HG03175 (cell line): ENCODE data around the gene SLC38A11.

Source experiments
- ATAC-seq: cut with Tn5 transposase; IDR thresholded peaks from one replicate; pipeline ENCODE4 v1.9.1; 2021; ENCODE audit warnings: mild to moderate bottlenecking, moderate library complexity; ENCODE audit not compliant: unreplicated experiment

Gene SLC38A11

GRCh38 chr2:164972216-164972615 is 16.9 kb upstream of the SLC38A11 start:
- ATAC-seq = no peak

DNA sequence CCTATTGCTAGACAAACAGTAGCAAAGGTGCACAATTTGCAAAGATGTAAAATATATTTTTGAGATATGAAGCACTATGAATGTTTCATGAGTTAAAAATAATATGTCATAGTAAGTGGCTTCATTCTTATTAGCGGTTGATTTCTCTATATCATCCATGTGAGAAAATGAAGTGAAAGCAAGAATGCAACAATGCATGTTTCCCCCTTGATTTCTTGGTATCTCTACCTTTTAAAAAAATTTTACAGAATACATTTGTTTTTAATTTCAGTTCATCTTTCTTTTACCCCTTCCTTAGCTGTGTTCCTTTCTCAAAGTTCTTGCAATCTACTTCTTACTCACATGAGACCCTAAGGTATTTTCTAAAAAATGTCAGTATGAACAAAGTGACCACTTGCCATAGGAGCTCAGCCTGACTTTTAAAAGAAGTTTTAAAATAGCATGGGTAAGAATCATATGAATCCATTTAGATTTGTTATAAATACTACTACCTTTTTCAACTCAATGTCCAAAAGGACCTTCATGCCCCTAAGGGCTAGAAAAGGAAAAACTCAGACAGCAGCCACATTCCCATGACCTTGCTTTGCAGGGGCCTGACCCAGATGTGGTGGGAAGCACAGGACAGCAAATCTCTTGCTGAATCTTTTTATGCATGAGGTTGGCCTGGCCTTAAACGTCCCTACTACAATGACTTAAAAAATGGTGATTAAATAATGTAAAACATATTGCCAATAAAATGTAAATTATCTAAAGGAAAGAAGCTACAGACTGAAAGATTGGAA is 14.8 kb upstream of the SLC38A11 start:
- no peak for ATAC-seq

DNA sequence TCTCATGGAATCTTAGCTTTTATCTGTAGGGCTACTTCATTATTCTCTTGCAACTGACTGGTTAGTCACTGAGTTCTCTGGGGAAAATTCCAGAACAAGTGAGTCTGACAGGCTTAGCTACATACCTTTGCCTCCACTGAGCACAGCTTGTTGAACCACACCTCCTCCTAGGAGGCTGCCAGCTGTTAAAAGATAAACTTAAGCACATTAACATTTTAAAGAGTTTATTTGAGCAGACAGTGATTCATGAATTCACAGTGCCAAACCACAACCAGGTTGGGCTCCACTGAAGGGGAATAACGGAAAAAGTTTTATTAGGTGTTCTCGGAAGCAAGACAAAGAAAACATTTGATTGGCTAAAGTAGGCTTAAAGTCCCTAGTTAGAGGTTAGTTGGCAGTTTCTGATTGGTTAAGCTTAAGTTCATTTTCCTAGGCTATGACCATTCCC is 12.5 kb upstream of the SLC38A11 start:
- no peak for ATAC-seq

DNA sequence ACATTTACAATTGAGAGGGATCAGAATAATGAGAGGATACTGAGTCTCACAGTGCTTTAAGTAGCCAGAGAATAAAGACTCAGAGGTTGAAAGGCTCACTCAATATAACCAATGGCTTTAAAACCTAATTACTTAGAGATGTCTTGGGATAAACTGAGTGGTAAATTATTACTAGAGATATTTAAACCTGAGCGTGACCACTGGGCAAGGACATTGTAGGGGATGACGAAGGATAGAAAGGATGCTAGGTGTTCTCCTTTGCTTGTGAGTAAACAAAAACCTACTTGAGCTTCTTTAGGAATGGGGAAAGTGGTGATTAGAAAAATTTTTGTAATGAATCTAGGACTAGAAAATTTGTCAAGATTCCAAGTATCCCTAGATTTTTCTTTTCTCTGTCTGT is 12.0 kb upstream of the SLC38A11 start:
- ATAC-seq = no peak

- ATAC-seq = no peak
Measured at GRCh38 chr2:164964700-164965099, 9.4 kb upstream of the SLC38A11 start.

DNA sequence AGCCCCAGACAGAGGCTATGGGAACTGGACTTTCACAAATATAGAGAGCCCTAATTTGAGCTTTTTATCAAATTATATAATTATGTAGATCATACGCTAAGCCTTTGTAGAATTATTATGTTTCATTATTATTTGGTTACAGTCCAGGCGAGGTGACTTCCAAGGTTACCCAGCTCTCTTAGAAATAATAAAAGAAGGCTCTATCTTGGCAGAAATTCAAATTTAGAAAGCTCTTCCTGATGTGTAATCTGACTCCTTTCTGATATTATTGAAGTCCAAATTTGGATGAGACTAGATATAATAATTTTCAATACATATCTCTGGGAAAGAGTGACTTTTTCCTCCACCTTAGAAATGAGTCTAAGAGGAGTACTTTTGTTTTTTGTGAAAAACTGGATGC is 4.8 kb upstream of the SLC38A11 start:
- no peak for ATAC-seq

DNA sequence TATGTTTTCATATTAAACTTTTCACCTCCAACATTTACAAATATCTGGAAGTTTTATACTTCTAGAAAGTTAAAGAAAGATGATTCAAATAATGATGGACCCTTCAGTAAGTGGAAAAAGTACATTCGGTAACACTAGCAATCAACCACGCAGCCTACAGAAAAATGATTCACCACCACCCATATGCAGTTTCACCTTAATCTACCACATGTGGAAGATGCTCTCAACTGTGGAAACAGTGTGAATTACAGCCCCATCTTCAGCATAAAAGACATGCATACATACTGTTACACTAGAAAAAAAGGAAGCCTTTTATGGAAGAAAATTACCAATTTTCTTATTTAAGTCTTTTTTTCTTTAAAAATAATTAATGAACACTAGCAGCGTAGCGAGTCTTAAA is 1.1 kb downstream of the SLC38A11 start:
- no peak for ATAC-seq

GRCh38 chr2:164953279-164953678 is 2.0 kb downstream of the SLC38A11 start:
- ATAC-seq = no peak

- ATAC-seq = no peak
Measured at GRCh38 chr2:164952057-164952702, 3.1 kb downstream of the SLC38A11 start.

DNA sequence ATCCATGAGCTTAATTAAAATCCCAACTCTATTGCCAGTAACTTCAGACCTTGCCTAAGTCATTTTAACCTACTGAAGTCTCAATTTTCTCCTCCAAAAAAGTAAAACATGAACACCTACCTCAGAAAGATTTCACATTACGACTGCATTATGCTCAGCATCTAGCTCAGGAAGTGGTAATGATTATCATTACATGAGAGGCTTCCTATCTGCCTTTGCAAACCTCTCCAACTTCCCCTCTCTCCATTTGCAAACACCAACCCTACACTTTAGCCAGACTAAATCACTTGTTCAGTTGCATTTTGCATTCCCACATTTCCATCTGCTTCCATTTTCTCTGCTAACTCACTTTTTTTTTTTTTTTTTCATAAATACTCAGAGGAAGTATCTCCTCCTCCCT is 6.8 kb downstream of the SLC38A11 start:
- no peak for ATAC-seq

DNA sequence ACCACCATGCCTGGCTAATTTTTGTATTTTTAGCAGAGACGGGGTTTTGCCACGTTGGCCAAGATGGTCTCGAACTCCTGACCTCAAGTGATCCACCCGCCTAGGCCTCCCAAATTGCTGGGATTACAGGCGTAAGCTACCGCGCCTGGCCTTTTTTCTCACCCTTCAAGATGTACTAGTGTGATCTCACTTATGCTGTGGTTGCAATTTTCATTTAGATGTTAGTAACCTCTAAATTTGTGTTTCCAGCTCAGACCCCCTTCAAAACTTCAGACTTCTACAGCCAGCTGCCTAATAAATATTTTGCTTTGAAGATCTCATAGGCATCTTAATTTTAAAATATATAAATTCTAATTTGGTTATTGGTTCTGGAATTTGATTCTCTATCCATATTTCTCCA is 8.0 kb downstream of the SLC38A11 start:
- no peak for ATAC-seq

GRCh38 chr2:164943289-164943688 is 12.0 kb downstream of the SLC38A11 start:
- no peak for ATAC-seq

- ATAC-seq = no peak
Measured at GRCh38 chr2:164937864-164938401, 17.4 kb downstream of the SLC38A11 start.

- no peak for ATAC-seq
Measured at GRCh38 chr2:164935118-164936101, 19.9 kb downstream of the SLC38A11 start.

DNA sequence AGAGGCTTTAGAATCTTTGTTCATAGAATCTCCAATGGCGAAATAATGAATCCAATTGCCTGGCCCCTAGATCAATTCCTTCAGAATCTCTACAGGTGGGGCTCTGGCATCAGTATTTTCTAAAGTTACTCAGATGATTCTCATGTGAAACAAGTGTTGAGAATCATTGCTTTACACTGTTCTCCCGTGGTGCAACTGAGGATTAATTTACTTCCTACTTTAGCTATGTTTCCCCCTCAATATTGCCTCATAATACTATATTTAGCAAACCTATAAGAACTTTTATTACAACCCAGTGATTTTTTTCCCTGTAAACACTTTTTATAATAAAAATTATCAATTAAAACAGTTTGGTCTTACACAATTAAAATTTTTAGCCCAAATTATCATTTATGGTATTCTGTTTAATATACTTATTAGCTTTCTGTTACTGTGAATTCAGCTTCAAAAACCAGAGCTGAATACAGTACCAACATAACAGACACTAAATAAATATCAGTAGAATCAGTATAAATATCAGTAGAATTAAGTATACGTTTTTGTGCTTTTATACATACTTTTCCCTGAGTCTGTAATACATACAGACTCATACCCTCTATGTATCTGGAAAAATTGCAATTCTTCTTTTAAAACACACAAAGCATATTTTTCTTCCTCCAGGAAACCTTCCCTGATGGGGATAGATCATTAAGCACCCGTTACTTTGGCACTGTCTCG is 20.8 kb downstream of the SLC38A11 start:
- no peak for ATAC-seq

GRCh38 chr2:164933671-164934189 is 21.6 kb downstream of the SLC38A11 start:
- no peak for ATAC-seq

DNA sequence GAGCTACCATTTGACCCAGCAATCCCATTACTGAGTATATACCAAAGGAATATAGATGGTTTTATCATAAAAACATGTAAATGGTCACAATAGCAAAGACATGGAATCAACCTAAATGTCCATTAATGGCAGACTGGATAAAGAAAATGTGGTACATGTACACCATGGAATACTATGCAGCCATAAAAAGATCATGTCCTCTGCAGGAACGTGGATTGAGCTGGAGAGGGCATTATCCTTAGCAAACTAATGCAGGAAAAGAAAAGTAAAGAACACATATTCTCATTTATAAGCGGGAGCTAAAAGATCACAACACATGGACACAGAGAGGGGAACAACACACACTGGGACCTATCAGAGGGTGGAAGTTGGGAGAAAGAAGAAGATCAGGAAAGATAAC is 22.9 kb downstream of the SLC38A11 start:
- no peak for ATAC-seq

DNA sequence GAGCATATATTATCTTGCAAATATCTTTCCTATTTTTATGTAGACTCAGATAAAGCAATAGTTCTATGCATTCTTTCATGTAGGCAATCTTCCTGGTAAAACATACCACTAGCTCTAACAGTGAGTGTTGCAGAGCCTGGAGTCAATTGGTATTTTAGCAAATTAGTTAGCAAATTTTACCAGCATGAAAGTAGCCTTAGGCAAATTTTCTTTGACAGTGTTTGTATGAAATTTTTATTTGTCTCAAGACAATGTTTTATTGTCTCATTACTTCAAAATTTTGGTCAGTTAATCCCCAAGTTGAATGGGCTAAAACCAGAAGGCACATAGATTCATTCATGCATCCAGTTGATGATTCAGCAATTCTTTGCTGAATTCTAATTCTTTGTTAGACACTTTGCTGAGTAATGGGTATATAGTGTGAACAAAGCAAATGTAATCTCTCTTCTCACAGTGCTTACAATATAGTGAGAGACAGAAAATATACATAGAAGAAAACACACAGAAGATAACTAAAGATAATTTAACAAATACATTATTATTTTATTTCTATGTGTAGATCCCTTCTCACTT is 27.1 kb downstream of the SLC38A11 start:
- ATAC-seq = no peak

GRCh38 chr2:164922134-164922533 is 33.2 kb downstream of the SLC38A11 start:
- ATAC-seq = no peak

DNA sequence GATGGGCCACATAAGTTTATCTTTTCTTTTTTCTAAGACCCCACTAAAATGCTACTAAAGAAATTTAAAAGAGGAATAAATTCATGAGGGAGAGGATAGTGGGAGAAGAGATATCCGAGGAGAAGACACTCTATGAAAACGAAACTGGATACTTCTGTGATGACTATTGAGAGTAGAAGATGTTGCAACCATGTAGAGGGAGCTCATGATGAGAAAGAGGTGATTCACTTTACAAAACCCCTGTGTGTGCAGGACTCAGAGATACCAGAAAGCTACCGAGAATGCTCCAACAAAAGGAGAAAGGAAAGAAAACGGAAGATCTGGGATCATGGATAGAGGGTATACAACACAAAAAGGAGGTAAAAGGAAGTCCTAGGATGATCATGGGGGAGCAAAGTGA is 34.9 kb downstream of the SLC38A11 start:
- no peak for ATAC-seq
